GM18502 (cell line): ENCODE data around the gene TMIE.
A peak's percentile ranks its signal among the peaks of the same experiment; 100 is the strongest.

Experiments used
- ATAC-seq: cut with Tn5 transposase; IDR thresholded peaks from one replicate; pipeline ENCODE4 v1.9.1; 2021; ENCODE audit warnings: mild to moderate bottlenecking; ENCODE audit not compliant: unreplicated experiment, poor library complexity

TMIE gene

GRCh38 chr3:46706771-46707582 lies 5.8 kb downstream of the TMIE start:
- ATAC-seq = no peak

- no peak for ATAC-seq
Measured at GRCh38 chr3:46707601-46708011, 6.4 kb downstream of the TMIE start.

GRCh38 chr3:46708401-46709156 lies 7.4 kb downstream of the TMIE start:
- no peak for ATAC-seq

- ATAC-seq = no peak
Measured at GRCh38 chr3:46709157-46709654, 8.0 kb downstream of the TMIE start.

- no peak for ATAC-seq
Measured at GRCh38 chr3:46709721-46710120, 8.5 kb downstream of the TMIE start.

- ATAC-seq = no peak
Measured at GRCh38 chr3:46710229-46710628, 9.0 kb downstream of the TMIE start.

GRCh38 chr3:46710671-46711295 lies 9.6 kb downstream of the TMIE start:
- no peak for ATAC-seq

- no peak for ATAC-seq
Measured at GRCh38 chr3:46711305-46711704, 10.1 kb downstream of the TMIE start.

- no peak for ATAC-seq
Measured at GRCh38 chr3:46711760-46712159, 10.6 kb downstream of the TMIE start.

GRCh38 chr3:46712191-46713049 lies 11.2 kb downstream of the TMIE start:
- ATAC-seq = no peak

GRCh38 chr3:46713050-46713897 lies 12.1 kb downstream of the TMIE start:
- ATAC-seq = no peak

GRCh38 chr3:46713898-46714552 lies 12.8 kb downstream of the TMIE start:
- peak; percentile 70 for ATAC-seq

GRCh38 chr3:46714728-46715506 lies 13.7 kb downstream of the TMIE start:
- no peak for ATAC-seq

GRCh38 chr3:46715507-46716175 lies 14.4 kb downstream of the TMIE start:
- ATAC-seq = no peak

- ATAC-seq = no peak
Measured at GRCh38 chr3:46716461-46717441, 15.6 kb downstream of the TMIE start.
